ENCODE measurements around the gene OPHN1. TPM values are rescaled to one million over a fixed set of nuclear protein-coding genes. Genes with fewer than 3 reads are reported as not detected.

The OPHN1 gene
- total RNA-seq, 1 donor from 2014 or later: 3.7 TPM

- Histone ChIP-seq H3K9me3 (ENCODE audit: insufficient read depth, low read depth, low read length) (no peaks in the 10 kb centered on the region), H3K27ac (ENCODE audit: low read depth, low read length) (no peak overlapping the region), H3K4me2 (ENCODE audit: low read length) (no peak overlapping the region), H3K4me3 (ENCODE audit: insufficient read depth, low read depth, low read length) (no peak overlapping the region), H4K20me1 (ENCODE audit: insufficient read depth, low read length) (no peaks in the 10 kb centered on the region), H2AFZ (ENCODE audit: low read depth, low read length) (no peak overlapping the region), H3K4me1 (ENCODE audit: insufficient read depth, low read length) (peaks cover 6% of the 10 kb centered on the region), H3K79me2 (ENCODE audit: insufficient read depth, low read length) (no peaks in the 10 kb centered on the region), H3K27me3 (ENCODE audit: insufficient read depth, low read length) (no peaks in the 10 kb centered on the region), H3K36me3 (ENCODE audit: insufficient read depth, low read length) (no peaks in the 10 kb centered on the region), H3K9ac (ENCODE audit: low read length) (no peak overlapping the region)
- peaks cover 9% of the 10 kb centered on the region for H3K4me1 Mint-ChIP-seq (ENCODE audit: low read depth, unreplicated experiment)
- H3K4me3 Mint-ChIP-seq (ENCODE audit: unreplicated experiment): no peak overlapping the region
- no peaks in the 10 kb centered on the region for H3K36me3 Mint-ChIP-seq (ENCODE audit: low read depth, unreplicated experiment)
- no peak for TF ChIP-seq CTCF (IDR thresholded peaks at IDR 0.05; ENCODE audit: insufficient read depth, low read depth, low read length)
- TF ChIP-seq EZH2 (IDR thresholded peaks at IDR 0.05; ENCODE audit: insufficient read depth, low read length): no peak
- no peak overlapping the region for H3K27ac Mint-ChIP-seq (ENCODE audit: unreplicated experiment)
- FAIRE-seq (no peak), DNase-seq (ENCODE audit: low read depth) (no peak)
- H3K9me3 Mint-ChIP-seq (ENCODE audit: unreplicated experiment): no peaks in the 10 kb centered on the region
- no peaks in the 10 kb centered on the region for H3K27me3 Mint-ChIP-seq (ENCODE audit: low read depth, unreplicated experiment)
Observed at GRCh38 chrX:68424719-68425118, 8.6 kb downstream of the OPHN1 start.

GRCh38 chrX:68422478-68422877 is 10.8 kb downstream of the OPHN1 start:
- FAIRE-seq (no peak), DNase-seq (ENCODE audit: low read depth) (no peak)
- Histone ChIP-seq H3K4me3 (ENCODE audit: insufficient read depth, low read depth, low read length) (no peak overlapping the region), H3K27ac (ENCODE audit: low read depth, low read length) (no peak overlapping the region), H3K36me3 (ENCODE audit: insufficient read depth, low read length) (no peaks in the 10 kb centered on the region), H2AFZ (ENCODE audit: low read depth, low read length) (no peak overlapping the region), H3K27me3 (ENCODE audit: insufficient read depth, low read length) (no peaks in the 10 kb centered on the region), H3K9me3 (ENCODE audit: insufficient read depth, low read depth, low read length) (no peaks in the 10 kb centered on the region), H3K9ac (ENCODE audit: low read length) (no peak overlapping the region), H3K4me1 (ENCODE audit: insufficient read depth, low read length) (no peaks in the 10 kb centered on the region), H4K20me1 (ENCODE audit: insufficient read depth, low read length) (no peaks in the 10 kb centered on the region), H3K4me2 (ENCODE audit: low read length) (no peak overlapping the region), H3K79me2 (ENCODE audit: insufficient read depth, low read length) (no peaks in the 10 kb centered on the region)
- Mint-ChIP-seq H3K4me1 (ENCODE audit: low read depth, unreplicated experiment) (peaks cover 5% of the 10 kb centered on the region), H3K27ac (ENCODE audit: unreplicated experiment) (no peak overlapping the region), H3K9me3 (ENCODE audit: unreplicated experiment) (no peaks in the 10 kb centered on the region), H3K36me3 (ENCODE audit: low read depth, unreplicated experiment) (no peaks in the 10 kb centered on the region), H3K27me3 (ENCODE audit: low read depth, unreplicated experiment) (no peaks in the 10 kb centered on the region), H3K4me3 (ENCODE audit: unreplicated experiment) (no peak overlapping the region)
- TF ChIP-seq EZH2 (IDR thresholded peaks at IDR 0.05; ENCODE audit: insufficient read depth, low read length): no peak
- TF ChIP-seq CTCF (IDR thresholded peaks at IDR 0.05; ENCODE audit: insufficient read depth, low read depth, low read length): no peak

- Histone ChIP-seq H3K9me3 (ENCODE audit: insufficient read depth, low read depth, low read length) (no peaks in the 10 kb centered on the region), H3K4me2 (ENCODE audit: low read length) (no peak overlapping the region)
- no peak for DNase-seq (ENCODE audit: low read depth)
Observed at GRCh38 chrX:68421636-68422035, 11.7 kb downstream of the OPHN1 start.

More at GRCh38 chrX:68421636-68422035, 11.7 kb downstream of the OPHN1 start:
- peaks cover 5% of the 10 kb centered on the region for H3K4me1 Mint-ChIP-seq (ENCODE audit: low read depth, unreplicated experiment)
- no peak overlapping the region for H3K4me3 Mint-ChIP-seq (ENCODE audit: unreplicated experiment)
- Histone ChIP-seq H2AFZ (ENCODE audit: low read depth, low read length) (no peak overlapping the region), H3K79me2 (ENCODE audit: insufficient read depth, low read length) (no peaks in the 10 kb centered on the region), H3K27ac (ENCODE audit: low read depth, low read length) (no peak overlapping the region), H4K20me1 (ENCODE audit: insufficient read depth, low read length) (no peaks in the 10 kb centered on the region), H3K9ac (ENCODE audit: low read length) (no peak overlapping the region), H3K4me3 (ENCODE audit: insufficient read depth, low read depth, low read length) (no peak overlapping the region), H3K36me3 (ENCODE audit: insufficient read depth, low read length) (no peaks in the 10 kb centered on the region), H3K27me3 (ENCODE audit: insufficient read depth, low read length) (no peaks in the 10 kb centered on the region), H3K4me1 (ENCODE audit: insufficient read depth, low read length) (no peaks in the 10 kb centered on the region)
- H3K27me3 Mint-ChIP-seq (ENCODE audit: low read depth, unreplicated experiment): no peaks in the 10 kb centered on the region
- no peaks in the 10 kb centered on the region for H3K36me3 Mint-ChIP-seq (ENCODE audit: low read depth, unreplicated experiment)
- H3K9me3 Mint-ChIP-seq (ENCODE audit: unreplicated experiment): no peaks in the 10 kb centered on the region
- no peak for FAIRE-seq
- no peak overlapping the region for H3K27ac Mint-ChIP-seq (ENCODE audit: unreplicated experiment)
- TF ChIP-seq CTCF (IDR thresholded peaks at IDR 0.05; ENCODE audit: insufficient read depth, low read depth, low read length): no peak
